ENCODE measurements around the gene PNMA6A.
"Not testable (repeated sequence)": the region's sequence is repeated elsewhere in the genome, so short reads cannot be mapped to it uniquely, and the experiment has no call there.

The PNMA6A gene

GRCh38 chrX:153071909-153072583 lies at the start of gene PNMA6A:
PNMA6A (plus strand) TSS chrX:153072454; CDS start chrX:153073063, 609 bp downstream.
- not testable (repeated sequence) for DNase-seq (ENCODE audit: low read depth in 1 of 2, low spot score in 1 of 2)

DNA sequence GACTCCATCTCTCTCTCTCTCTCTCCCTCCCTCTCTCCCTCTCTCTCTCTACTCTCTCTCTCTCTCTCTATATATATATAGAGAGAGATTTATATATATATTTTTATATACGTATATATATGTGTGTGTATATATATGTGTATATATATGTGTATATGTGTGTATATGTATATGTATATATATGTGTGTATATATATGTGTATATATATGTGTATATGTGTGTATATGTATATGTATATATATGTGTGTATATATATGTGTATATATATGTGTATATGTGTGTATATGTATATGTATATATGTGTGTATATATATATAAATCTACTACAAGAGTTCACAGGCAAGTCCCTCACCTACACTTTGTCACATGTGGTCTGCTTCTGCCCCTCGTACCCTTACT lies 45.8 kb upstream of the PNMA6A start:
- not testable (repeated sequence) for DNase-seq (ENCODE audit: low read depth in 1 of 2, low spot score in 1 of 2)

GRCh38 chrX:153028487-153028886 lies 43.8 kb upstream of the PNMA6A start:
- DNase-seq (ENCODE audit: low read depth in 1 of 2, low spot score in 1 of 2) = not testable (repeated sequence)

DNA sequence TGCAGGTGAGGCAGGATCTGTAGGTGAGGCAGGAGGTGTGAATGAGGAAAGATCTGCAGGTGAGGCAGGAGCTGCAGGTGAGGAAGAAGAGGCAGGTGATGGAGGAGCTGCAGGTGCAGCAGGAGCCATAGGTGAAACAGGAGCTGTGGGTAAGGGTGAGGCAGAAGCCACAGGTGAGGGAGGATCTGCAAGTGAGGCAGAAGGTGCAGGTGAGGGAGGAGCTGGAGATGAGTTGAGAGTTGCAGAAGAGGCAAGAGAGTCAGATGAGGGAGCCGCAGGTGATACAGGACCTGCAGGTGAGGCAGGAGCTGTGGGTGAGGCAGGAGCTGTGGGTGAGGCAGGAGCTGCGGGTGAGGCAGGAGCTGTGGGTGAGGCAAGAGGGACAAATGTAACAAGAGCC lies 43.1 kb upstream of the PNMA6A start:
- DNase-seq (ENCODE audit: low read depth in 1 of 2, low spot score in 1 of 2) = no peak

GRCh38 chrX:153029875-153030274 lies 42.4 kb upstream of the PNMA6A start:
- DNase-seq (ENCODE audit: low read depth in 1 of 2, low spot score in 1 of 2) = no peak

DNA sequence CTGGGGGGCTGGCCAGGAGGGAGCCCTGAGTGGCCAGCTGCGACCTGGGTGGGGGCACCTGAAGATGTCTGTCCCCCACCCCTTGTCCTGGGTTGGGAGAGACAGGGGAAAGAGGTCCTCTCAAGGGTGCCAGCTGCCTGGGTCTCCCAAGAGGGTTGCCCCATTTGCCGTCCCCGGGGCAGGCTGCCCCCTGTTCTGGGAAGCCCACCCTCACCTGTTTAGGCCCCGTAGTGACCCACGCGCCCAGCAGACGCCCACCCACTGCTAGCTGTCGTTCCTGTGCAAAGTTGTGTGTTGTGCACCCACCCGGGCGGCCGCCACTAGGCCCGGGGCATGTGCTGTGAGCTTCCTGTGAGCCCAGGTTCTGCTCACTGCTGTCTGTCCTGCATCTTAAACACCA lies 41.5 kb upstream of the PNMA6A start:
- DNase-seq (ENCODE audit: low read depth in 1 of 2, low spot score in 1 of 2) = no peak

- DNase-seq (ENCODE audit: low read depth in 1 of 2, low spot score in 1 of 2) = peak; percentile 39 to 55
Observed at GRCh38 chrX:153032397-153033118, 39.7 kb upstream of the PNMA6A start.

DNA sequence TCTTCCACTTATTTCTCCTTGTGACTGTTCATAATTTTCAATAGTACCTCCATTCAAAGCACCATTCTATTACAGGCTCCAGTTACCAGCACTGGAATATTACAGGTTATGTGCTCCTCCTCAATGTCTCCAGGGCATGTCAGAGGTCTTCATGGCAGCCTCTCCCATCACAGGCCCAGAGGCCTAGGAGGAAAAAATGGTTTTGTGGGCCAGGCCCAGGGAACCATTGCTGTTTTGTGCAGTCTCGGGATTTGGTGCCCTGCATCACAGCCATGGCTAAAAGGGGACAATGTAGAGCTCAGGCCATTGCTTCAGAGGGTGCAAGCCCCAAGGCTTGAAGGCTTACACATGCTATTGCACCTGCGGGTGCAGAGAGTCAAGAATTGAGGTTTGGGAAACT lies 23.2 kb upstream of the PNMA6A start:
- no peak for DNase-seq (ENCODE audit: low read depth in 1 of 2, low spot score in 1 of 2)

- no peak for DNase-seq (ENCODE audit: low read depth in 1 of 2, low spot score in 1 of 2)
Observed at GRCh38 chrX:153052534-153052933, 19.7 kb upstream of the PNMA6A start.

DNA sequence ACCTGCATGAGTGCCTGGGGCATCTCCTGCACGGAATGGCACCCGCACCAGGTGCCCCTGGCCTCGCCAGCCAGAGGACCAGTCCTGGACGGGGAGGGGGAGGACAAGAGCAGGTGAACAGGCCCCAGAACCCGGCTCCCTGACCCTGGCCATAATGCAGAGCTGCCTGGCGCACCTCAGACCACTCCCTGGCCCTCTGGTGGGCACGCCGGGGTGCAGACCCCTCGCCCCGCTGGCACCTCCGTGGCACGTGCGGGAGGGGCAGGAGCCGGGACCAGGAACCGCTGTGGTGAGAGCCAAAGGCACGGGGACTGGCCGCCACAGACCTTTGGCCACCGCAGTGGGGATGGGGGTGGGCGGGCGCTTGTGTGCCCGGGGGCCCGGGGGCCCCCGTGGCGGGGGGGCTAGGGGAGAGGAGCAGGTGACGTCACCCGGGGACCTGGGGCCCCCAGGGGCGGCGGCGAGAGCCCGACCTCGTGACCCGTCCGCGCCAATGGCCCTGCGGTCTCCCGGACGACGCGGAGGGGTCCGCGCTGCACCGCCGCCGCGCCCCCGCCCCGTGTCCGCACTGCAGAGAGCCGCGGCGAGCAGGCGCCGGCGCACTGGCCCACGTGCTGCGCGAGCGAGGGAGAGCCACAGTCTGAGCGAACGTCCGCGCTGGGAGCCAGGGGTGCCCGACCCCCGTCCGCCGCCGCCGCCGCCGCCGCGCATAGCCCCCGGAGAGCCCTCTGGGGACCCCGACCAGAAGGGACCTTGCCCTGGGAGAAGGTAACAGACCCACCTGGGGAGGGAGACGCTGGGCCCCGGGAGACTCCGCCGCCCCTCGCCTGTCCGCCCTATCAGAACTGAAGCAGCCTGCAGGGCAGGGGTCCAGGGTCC lies 16.1 kb upstream of the PNMA6A start, which contains the start of gene PNMA3:
Gene PNMA3 (plus strand): TSS at position 600 of the 879 bp plus-strand sequence. CDS start 586 bp downstream, outside the sequence.
- no peak for DNase-seq (ENCODE audit: low read depth in 1 of 2, low spot score in 1 of 2)

GRCh38 chrX:153057281-153057680 lies 15.0 kb upstream of the PNMA6A start:
- no peak for DNase-seq (ENCODE audit: low read depth in 1 of 2, low spot score in 1 of 2)

GRCh38 chrX:153059191-153060094 lies 12.8 kb upstream of the PNMA6A start:
- DNase-seq (ENCODE audit: low read depth in 1 of 2, low spot score in 1 of 2) = no peak

DNA sequence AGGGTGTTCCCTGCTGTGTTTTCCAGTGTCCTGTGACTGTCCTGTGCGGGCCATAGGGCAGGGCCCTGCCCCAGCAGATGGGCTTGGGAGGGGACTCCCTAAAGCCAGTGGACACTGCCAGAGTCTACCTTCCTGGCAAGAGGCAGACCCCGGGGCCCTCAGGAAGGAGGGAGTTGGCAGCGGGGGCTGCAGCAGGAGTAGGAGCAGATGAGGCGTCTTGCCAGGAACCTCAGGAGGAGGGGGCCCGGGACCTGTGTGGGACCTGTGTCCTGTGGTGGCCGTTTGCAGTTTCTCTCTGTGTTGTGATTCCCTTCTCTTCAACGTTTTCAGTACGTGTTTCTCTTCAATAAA lies 12.2 kb upstream of the PNMA6A start:
- DNase-seq (ENCODE audit: low read depth in 1 of 2, low spot score in 1 of 2) = no peak

- DNase-seq (ENCODE audit: low read depth in 1 of 2, low spot score in 1 of 2) = no peak
Observed at GRCh38 chrX:153061732-153062131, 10.5 kb upstream of the PNMA6A start.

DNA sequence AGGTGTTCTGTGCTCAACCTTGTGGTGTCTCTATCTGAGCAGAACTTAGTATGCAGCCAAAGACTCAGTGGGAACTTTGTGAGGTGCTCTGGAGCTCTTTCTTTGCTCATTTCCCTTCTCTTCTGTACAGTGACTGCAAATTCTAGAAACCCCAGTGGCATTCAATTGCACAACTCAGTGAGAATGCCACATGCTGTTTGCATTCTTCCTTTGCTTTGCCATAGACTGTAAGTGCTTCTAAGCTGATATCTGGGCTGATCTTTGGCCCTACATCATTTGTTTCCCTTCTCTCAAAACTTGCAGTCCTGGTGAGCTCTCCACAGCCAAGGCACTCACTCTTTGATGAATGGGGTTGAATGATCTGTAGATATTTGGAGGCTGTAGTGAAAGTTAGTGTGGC lies 8.9 kb upstream of the PNMA6A start:
- DNase-seq (ENCODE audit: low read depth in 1 of 2, low spot score in 1 of 2) = no peak

DNA sequence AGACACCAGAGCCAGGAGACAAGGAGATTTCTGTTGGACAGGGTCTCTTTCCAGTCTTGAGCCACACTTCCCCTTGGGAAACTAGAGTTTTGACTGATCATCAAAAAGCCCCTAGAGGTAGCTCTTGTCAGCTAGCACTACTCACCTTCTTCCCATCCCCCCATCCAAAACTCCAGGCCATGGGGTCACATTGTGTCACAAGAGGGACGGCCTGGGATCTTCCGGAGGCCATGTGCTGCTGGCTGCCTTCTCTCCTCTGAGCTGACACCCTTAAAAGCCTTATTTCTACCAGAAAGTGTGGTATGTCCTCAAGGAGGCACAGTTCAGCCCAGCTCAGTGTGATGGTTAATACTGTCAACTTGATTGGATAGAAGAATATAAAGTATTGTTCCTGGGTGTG lies 8.2 kb upstream of the PNMA6A start:
- DNase-seq (ENCODE audit: low read depth in 1 of 2, low spot score in 1 of 2) = no peak

DNA sequence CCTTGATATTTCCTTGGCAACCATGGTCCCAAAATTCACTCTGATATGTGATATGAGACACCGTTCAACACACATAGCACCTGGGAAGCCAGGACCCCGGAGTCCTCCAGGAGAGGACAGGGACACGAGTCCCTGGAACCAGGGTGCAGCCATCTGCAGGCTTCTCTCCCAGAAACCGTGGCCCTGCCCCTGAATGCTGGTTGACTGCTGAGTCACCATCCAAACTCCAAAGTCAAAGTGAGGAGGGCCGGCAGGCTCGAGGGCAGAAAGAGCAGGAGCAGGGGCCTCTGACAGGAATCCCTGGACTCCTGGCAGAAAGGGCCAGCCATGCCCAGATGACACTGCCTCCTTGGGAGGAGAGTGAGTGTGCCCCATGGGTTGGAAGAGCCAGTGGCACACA lies 6.9 kb upstream of the PNMA6A start:
- DNase-seq (ENCODE audit: low read depth in 1 of 2, low spot score in 1 of 2) = no peak

DNA sequence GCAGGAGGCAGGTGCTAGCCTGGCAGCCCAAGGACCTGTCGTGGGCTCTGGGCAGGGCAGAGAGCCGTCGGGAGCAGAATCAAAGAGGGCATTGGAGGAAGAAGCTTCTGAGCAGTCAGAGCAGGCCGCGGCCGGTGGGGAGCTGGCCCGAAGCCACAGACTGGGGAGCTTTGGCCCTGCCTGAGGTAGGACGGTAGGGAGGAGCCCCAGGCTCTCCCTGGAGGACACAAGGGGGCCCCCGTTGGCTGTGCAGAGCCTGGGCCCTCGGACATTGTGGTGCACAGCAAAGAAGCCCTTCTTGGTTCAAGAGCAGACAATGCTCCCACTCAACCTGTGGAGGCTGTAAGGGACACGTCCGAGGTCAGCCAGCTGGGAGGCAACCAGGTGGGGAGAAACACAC lies 5.9 kb upstream of the PNMA6A start:
- not testable (repeated sequence) for DNase-seq (ENCODE audit: low read depth in 1 of 2, low spot score in 1 of 2)

DNA sequence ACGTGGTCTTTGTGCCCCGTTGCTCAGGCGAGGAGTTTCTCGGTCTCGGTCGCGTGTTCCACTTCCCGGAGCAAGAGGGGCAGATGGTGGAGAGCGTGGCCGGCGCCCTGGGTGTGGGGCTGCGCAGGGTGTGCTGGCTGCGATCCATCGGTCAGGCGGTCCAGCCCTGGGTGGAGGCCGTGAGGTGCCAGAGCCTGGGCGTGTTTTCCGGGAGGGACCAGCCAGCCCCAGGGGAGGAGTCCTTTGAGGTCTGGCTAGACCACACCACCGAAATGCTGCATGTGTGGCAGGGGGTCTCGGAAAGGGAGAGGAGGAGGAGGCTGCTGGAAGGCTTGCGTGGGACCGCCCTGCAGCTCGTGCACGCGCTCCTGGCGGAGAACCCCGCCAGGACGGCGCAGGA lies 1.1 kb downstream of the PNMA6A start:
- DNase-seq (ENCODE audit: low read depth in 1 of 2, low spot score in 1 of 2) = not testable (repeated sequence)

DNA sequence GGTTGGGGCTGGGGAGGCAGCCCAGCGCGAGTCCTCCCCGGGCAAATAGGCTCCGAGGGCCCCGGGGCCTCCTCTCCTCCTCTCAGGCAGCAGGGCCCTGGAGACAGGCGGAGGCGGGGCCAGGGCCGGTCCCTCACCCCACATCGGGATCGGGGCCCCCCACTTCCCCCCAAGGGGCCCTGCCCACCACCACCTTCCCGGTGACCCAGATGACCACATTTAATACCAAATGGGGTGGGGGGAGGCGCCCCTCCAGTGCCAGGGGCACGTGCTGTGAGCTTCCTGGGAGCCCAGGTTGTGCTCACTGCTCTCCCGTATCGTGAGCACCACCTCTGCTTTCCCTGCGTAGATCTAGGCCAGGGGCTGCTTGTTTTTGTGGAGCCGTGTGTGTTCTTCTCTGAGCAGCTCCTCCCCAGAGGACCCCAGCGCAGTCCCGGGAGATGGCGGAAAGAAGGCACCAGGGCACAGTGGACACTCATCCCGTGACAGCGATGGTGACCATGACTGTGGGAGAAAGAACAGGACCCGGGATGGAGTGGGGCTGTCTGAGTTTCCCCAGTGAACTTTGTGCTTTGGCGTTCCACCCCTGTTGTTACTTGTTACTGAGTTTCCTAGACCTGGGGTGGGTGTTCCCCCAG lies 2.1 kb downstream of the PNMA6A start:
- DNase-seq (ENCODE audit: low read depth in 1 of 2, low spot score in 1 of 2) = no peak

All from stimulated activated CD4-positive, alpha-beta T cell treated with anti-CD3 and anti-CD28 coated beads, Interleukin-15, amount 100 ng/mL, for 1 hour (primary cell).